Stimulated activated CD4-positive, alpha-beta T cell treated with anti-CD3 and anti-CD28 coated beads, Interleukin-2, amount 100 ng/mL, for 48 hours (primary cell): Measurements from ENCODE around the gene SCARB1.
A peak's percentile ranks its signal among the peaks of the same experiment; 100 is the strongest.
"Not testable (repeated sequence)": the region's sequence is repeated elsewhere in the genome, so short reads cannot be mapped to it uniquely, and the experiment has no call there.

Experiments
- DNase-seq, 2 donors: peaks; one replicate each; pipeline ENCODE4 v3.0.0-alpha.2; 2020

Gene SCARB1

DNA sequence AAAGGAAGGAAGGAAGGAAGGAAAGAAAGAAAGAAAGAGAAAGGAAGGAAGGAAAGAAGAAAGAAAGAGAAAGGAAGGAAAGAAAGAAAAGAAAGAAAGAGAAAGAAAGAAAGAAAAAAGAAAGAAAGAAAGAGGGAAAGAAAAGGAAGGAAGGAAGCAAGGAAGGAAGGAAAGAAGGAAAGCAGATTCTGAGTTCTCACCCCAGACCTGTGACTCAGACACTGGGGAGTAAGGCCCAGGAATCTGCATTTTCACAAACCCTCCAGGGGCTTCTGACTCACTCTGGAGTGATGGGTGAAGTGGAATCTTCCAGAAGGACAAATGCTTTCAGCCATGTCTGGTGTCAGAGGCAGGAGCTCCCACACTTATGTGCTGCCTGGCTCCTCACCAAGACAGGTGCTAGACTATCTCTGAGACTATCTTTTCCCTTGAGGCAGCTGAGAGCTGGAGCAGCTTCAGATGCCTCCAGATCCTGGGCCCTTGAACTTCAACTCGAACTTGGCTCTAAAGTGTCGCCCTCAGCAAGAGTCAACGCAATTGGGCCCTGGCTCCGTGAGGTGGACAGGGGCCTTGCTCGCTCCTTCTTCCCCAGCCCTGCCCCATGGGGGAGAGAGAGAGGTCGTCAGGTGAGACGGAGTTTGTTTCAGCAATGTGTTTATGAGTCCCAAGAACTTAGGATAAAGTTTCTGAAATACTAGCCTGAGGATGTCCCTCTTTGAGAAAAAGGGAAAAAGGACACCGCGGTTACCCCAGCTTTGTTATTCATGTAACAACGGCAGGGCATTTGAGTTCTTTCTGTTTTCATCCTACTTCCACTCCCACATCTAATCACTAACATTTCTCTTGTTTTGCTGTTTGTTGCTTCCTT is 19.8 kb upstream of the SCARB1 start:
- DNase-seq: no peak

DNA sequence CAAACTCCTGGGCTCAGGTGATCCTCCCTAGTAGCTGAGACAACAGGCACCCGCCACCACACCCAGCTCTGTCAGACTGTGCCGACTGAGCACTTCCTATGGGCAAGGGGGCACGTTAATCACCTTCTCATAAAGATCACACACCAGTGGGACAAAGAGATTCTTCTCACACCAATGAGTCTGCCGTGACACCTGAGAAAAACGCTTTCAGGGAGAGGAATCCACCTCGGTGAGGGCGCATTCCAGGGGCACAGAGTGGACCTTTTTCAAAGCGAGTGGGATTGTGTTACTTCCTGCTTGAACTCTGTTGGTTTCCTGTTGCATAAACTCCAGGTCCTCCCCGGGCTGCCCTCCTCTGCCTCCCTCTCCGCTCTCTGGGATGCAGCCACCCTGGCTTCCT is 17.5 kb upstream of the SCARB1 start:
- DNase-seq: no peak

DNA sequence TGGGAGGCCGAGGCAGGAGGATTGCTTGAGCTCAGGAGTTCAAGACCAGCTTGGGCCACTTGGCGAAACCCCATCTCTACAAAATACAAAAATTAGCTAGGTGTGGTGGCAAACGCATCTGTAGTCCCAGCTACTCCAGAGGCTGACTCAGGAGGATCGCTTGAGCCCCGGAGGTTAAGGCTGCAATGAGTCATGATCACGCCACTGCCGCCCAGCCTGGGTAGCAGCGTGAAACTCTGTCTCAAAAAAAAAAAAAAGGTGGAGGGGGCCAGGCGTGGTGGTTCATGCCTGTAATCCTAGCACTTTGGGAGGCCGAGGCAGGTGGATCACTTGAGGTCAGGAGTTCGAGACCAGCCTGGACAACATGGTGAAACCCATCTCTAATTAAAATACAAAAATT is 16.7 kb upstream of the SCARB1 start:
- DNase-seq: not testable (repeated sequence)

DNA sequence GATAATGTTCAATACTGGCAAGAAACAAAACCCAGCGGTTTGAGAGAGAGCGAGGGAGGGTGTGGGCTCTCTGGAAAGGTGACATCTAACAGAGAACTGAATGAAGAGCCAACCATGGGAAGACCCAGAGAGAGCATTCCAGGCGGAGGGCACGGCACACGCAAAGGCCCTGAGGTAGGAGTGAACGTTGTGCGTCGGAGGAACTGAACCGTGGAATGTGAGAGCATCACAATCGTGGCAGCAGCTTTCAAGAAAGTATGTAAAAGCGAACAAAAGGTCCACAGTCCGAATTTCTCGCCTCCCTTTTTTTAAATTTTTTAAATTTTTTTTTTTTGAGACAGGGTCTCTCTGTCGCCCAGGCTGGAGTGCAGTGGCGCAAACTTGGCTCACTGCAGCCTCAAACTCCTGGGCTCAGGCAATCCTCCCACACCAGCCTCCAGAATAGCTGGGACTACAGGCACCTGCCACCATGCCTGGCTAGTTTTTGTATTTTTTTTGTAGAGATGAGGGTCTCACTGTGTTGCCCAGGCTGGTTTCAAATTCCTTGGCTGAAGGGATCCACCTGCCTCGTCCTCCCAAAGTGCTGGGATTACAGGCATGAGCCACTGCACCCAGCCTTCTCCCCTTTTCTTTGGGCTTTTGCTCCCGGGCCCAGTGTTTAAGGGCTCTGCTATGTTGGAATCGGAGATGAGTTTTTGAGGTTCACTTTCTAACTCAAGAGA is 15.3 kb upstream of the SCARB1 start:
- no peak for DNase-seq

DNA sequence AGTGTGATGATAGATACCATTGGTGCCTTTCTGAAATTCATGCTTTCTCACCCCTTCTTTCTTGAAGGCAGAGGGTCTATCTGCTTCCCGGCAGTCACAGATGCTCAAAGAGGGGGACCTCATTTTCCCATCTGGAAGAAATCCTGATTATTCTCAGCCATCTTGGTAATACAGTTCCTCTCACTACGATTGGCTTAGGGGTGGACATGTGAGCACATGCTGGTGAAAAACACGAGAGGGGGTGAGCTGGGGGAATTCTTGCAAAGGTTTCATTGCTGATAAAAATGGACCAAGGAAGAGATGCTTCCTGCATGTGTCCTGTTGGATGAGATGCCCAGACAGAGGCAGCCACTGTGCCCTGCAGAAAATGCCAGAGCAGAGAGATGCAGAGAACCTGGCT is 13.8 kb upstream of the SCARB1 start:
- no peak for DNase-seq

DNA sequence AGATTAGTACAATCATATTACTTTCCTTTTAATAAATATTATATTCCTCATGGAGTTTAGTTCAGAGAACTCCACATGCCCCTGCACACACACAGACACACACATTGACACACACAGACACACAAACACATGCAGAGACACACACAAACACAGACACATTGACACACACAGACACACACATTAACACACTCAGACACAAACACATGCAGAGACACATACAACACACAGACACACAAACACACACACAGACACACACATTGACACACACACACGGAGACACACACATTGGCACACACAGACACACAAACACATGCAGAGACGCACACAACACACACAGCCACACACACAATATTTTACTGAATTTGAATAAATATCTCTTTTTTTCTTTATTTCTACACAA is 12.5 kb upstream of the SCARB1 start:
- DNase-seq: no peak

DNA sequence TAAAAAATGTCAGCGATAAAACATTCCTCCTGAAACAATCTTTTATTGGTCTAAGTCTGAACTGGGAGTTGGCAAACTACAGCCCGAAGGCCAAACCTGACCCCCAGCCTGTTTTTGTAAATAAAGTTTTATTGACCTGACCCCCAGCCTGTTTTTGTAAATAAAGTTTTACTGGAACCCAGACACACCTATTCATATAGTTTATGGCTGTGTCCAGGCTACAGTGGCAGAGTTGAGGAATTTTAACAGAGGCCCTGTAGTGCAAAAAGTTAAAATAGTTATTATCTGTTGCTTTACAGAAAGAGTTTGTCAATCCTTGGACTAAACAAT is 12.1 kb upstream of the SCARB1 start:
- no peak for DNase-seq

DNA sequence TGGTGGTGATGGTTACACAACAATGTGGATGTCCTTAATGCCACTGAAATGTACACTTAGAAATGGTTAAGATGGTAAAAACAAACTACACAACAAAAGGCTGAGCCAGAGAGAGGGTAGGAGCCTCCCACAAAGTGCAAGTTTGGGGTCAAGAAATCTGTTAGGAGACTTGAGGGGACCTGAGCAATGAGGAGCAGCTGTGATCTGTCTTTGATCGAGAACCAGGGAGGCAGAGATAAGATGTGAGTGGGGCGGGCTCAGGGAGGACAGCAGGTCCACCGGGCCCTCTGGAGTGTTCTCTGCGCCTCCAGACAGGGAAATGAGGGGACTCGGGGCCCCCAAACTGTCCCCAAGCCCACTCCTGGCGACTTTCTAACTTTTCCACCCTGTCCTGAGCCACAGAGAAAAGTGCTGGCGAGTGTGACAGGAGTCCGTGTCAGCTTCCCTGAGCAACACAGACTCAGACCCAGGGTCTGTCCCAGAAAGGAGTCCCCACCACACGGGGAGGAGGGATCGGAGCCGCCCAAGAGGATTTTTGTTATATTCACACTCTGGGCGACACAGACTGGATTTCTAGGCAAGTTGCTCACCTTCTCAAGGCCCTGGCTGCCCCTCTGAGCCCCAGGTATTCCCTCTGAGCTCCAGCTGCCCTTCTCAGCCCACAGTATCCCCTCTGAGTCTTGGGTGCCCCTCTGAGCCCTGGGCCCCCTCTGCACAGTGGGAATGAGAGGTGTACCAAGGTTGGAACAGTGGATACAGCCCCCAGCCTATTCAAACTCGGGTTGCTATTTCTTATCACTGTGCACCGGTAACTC is 11.5 kb upstream of the SCARB1 start:
- DNase-seq: no peak

DNA sequence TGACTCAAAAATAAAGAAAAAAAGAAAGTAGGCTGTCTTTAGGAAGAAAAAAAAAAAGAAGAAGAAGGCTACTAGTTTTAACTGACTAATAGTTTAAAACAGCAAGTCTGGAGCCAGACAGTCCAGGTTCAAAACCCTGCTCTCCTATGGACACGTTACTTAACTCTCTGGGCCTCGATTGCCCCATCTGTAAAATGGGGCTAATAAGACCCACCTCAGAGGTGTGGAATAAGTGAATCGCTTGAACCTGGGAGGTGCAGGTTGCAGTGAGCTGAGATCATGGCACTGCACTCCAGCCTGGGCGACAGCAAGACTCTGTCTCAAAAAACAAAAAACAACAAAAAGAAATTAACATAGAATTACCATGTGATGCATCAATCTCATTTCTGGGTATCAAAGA is 10.5 kb upstream of the SCARB1 start:
- no peak for DNase-seq

DNA sequence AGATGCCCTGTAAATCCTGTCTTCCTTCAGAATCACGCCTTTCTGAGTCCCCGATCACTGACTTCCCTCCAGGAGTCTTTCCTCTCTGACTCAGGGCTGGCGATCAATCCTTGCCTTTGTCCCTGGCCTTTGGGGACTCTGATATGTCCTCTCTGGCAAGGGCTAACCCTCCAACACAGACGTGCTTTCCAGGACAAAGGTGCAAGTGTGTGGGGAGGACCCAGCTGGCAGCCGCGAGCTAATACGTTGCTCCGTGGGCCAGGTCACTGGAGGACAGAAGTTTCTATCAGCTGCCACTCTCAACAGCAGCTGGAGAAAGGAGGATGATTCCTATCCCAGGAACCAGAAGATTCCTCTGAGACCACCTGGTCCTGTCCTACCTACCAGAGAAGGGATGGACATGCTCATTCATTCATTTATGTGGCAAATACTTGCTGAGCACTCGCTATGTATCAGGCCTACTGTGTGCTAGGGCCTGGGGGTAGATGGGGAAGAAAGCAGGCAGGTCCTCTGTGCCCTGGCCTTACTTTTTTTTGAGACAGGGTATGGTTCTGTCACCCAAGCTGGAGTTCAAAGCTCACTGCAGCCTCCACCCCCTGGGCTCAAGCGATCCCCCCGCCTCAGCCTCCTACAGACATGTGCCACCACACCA is 8.5 kb upstream of the SCARB1 start:
- DNase-seq: no peak

DNA sequence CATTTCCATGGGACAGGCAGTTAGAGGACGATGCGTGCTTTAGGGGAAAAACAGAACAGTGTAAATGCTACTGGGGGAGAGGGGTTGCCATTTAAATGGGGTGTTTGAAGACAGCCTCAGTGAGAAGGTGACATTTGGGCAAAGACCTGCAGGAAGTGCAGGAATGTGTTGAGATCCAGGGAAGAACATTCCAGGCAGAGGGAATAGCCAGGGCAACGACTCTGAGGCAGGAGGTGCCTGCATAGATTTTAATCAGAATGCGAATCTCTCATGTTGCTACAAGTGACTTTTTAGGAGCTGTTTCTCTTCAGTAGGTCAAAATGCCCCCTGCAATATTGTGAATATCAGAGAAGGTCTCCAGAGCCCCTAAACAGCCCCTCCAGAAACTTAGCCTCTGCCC is 7.6 kb upstream of the SCARB1 start:
- no peak for DNase-seq

DNA sequence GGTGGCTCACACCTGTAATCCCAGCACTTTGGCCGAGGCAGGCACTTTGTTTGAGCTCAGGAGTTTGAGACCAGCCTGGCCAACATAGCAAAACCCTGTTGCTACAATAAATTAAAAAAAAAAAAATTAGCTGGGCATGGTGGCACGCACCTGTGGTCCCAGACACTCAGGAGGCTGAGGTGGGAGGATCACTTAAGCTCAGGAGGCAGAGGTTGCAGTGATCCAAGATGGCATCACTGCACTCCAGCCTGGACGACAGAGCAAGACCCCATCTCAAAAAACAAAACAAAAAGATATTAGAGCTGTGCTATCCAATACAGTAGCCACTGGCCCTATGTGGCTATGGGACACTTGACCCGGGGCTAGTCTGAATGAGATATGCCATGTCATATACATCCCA is 6.9 kb upstream of the SCARB1 start:
- no peak for DNase-seq

DNA sequence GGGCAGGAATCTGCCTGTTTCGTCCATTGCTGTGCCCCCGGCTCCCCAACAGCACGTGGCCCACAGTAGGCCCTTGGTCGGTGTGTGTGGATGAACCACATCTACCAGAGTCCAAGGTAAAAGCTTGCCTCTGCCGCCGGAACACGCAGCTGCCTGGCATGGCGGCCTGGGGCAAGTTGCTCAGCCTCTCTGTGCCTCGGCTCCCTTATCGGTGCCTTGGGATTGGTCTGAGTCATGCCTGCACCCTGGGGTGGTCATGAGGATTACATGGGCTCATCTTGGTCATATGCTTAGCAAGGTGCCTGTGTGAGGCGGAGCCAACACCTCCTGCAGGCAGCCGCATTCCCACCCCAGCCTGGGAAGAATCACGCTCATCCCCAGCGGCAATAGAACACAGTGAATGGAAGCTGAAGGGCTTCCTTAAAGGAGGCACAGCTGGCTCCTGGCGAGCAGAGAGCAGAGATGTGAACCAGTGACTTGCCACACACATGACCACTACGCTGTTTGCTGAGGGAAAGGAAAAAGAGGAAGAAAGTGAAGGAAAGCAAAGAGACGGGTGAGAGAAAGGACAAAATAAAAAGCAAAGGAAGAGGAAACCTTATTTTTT is 5.5 kb upstream of the SCARB1 start:
- DNase-seq: no peak

DNA sequence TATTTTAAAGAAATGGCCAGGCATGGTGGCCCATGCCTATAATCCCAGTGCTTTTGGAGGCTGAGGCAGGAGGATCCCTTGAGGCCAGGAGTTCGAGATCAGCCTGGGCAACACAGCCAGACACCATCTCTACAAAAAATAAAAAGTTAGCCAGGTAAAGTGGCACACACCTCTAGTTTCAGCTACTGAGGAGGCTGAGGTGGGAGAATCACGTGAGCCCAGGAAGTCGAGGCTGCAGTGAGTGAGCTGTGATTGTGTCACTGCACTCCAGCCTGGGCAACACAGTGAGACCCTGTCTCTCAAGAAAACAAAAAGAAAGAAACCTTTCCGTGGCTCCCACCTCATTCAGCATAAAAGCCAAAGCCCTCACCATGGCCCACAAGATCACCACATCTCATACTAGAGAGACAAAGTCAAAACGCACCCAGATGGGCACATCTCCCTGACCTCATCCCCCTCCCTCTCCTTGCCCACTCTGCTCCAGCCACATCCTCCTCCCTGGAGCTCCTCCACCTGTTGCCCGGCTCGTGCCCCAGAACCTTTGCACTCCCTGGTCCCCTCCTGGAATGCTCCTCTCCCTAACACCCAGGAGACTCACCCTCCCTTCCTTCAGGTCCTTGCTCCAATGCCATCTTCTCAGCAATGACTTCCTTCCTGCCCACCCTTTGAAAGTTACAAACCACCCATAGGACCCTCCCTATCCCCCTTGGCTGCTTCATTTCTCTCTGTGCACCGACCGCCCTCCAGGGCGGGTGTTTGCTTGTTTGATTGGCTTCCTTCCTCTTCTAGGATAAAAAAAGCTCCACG is 4.8 kb upstream of the SCARB1 start:
- no peak for DNase-seq

DNA sequence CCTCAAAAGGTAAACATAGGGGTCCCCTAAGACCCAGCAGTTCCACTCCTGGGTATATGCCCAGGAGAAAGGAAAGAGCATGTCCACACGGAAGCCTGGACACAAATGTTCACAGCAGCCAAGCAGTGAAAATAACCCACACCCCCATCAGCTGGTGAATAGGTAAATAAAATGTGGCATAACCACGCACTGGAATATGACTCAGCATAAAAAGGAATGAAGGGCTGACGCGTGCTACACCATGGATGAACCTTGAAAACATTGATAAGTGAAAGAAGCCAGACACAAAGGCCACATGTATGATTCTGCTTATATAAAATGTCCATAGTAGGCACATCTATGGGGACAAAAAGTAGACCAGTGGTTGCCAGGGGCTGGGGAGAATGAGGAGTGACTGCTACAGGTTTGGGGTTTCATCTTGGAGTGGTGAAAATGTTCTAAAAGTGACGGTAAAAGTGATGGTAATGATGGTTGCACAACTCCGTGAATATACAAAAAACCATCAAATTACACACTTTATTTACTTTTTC is 3.8 kb upstream of the SCARB1 start:
- DNase-seq: no peak

DNA sequence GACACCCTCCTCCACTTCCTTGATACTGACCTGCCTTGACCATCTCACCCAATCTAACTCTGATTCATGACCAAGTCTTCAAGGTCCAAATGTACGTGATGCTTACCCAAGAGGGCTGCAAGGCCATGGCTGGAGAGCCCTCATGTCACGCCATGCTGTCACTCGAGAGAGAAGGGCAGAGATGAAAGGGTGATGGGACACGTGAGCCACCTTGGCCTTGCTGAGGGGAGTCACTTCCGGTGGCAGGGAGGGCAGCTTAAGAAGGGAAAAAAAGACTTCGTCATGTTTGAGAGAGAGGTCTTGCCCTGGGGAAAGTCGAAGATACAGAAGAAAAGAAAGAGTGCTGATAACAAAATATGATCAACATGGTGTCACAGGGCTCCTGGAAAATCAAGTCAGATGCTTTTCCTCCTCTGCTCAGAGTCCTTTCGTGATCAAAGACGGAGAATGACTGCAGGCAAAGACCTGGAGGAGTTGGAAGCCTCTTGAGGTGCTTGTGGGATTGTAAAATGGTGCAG is 3.3 kb upstream of the SCARB1 start:
- no peak for DNase-seq

DNA sequence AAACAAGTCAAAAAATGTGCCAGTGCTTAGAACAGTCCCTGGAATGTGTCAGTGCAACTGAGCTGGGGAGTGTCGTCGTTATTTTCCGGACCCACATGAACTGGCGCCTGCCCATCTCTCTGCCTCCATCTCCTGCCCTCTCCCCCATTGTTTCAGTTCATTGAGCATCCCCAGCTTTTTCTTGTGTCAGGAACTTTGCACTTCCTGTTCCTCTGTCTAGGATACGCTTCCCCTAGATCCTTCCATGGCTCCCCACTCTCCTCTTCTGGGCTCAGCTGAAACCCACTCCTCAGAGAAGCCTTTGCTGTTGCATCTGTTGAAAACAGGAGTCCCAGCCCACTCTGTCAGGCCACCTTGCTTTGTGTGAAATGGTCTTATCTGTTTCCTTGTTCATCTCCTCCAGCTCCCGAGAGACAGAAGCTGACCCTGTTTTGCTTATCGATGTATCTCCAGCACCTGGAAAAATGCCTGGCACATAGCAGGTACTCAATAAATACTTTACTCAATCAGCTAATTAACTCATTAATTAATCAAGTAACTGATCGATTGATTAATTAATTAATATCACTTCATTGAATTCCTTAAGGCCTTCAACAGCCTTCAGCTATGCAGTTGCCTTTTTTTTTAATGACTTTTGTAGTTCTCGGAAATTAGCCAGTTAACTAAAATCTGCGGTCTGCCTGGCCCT is 2.7 kb upstream of the SCARB1 start:
- no peak for DNase-seq

DNA sequence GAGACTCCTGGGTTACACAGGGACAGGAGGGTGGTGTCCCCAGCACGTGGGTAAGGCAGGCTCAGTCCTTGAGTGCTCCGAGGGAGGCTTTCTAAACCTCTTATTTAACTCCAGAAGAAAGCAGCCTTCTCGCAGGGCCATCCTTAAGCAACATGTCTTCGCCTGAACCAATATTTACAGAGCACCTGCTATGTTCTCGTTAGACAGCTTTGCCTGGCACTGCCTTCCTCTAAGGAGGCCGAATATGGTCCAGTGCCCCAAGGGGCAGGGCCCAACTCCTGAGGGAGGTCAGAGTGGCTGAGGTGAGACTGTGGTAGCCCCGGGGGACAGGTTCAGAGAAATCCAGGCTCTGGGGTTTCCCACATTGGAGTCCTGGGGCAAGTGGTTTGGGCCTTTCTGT is 2.1 kb upstream of the SCARB1 start:
- no peak for DNase-seq

DNA sequence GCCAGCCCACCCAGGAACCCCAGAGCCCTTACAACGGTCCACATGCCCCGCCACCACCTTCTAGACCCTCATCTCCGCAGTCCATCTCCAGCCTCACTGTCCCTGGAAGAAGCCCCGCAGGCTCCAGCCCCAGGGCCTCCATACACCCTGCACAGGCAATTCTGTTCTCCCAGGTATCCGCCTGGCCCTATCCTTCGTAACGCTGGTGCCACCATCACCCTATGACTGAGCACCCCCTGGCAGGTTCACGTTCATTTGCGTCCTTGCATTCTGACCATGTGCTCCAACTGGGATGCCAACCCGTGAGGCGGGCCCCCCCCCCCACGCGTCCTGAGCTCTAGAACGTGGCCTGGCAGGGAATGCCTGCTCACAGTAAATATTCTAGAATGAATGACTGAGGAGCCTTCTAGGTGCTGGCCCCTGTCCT is 675 bp upstream of the SCARB1 start:
- no peak for DNase-seq

DNA sequence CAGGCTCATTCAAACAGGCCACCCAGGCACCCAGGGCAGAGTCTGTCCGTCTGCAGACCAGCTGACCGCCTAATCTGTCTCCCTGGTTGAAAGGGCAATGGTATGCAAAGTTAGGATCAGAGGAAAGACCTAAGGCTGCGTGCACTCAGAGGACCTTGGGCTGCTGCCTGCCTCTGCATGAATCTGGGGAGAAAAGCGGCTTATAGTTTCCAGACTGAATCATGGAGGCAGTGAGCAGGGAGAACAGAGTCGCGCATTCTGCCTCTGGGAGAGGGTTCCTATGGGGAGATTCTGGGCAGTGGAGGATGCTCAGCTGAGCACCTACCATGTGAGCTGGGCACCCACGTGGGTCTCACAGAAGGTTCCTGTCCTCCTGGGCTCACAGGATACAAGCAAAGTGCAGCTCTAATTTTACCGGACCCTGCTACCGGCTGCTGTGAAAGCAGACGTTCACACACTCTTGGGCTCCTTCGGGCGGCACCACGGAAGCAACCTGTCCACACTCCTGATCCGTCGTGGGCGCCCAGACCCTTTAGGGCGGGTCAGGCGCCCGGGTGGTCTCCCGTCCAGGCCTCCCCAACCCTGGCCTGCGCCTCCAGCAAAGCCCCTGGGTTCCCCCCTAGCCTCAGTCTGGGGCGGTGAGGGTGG is 772 bp downstream of the SCARB1 start:
- DNase-seq: peak; percentile 9 to 29
